Loucy (cell line): Measurements from ENCODE around the gene MAML3.

ENCODE experiments used
- EZH2phosphoT487 ChIP-seq: fragments of 200-600 bp; IDR thresholded peaks from 2 replicates; pipeline ENCODE4 v1.6.1; 2018; ENCODE audit warnings: antibody characterized with exemption, mild to moderate bottlenecking, moderate library complexity, borderline replicate concordance
- TF ChIP-seq, protein P1 (sequence below): fragments of 200-600 bp; sonication (generic); conservative IDR thresholded peaks from 2 replicates; pipeline ENCODE4 v1.5.1; 2014; ENCODE audit warnings: mild to moderate bottlenecking, antibody characterized with exemption, low read length

GRCh38 chr4:139807483-139807882 lies 346.5 kb downstream of the MAML3 start:
- TF ChIP-seq, protein P1, sequence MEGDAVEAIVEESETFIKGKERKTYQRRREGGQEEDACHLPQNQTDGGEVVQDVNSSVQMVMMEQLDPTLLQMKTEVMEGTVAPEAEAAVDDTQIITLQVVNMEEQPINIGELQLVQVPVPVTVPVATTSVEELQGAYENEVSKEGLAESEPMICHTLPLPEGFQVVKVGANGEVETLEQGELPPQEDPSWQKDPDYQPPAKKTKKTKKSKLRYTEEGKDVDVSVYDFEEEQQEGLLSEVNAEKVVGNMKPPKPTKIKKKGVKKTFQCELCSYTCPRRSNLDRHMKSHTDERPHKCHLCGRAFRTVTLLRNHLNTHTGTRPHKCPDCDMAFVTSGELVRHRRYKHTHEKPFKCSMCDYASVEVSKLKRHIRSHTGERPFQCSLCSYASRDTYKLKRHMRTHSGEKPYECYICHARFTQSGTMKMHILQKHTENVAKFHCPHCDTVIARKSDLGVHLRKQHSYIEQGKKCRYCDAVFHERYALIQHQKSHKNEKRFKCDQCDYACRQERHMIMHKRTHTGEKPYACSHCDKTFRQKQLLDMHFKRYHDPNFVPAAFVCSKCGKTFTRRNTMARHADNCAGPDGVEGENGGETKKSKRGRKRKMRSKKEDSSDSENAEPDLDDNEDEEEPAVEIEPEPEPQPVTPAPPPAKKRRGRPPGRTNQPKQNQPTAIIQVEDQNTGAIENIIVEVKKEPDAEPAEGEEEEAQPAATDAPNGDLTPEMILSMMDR, result no peak
- TF ChIP-seq EZH2phosphoT487, result no peak
